ENCODE results near the gene NDUFB4.
"Not testable (repeated sequence)": the region's sequence is repeated elsewhere in the genome, so short reads cannot be mapped to it uniquely, and the experiment has no call there.

NDUFB4 gene

DNA sequence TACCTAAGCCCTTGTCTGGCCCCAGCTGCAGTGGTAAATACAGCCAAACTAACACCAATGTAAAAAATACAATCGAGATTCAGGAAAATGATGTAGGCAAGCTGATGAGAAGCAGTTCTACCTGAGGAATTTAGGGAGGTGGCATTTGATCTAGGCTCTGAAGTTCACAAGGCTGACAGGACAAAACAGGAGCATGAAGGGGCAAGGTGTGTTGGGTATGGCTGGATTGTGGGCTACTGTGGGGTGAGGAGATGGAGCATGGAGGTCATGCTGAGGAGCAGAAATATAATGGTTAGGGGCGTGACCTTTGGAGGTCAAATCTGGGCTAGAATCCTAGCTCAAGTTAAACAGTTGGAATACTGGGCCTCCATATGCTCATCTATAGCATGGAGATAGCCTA lies 6.5 kb downstream of the NDUFB4 start:
- DNase-seq (ENCODE audit: low read depth) = no peak
- H3K4me3 ChIP-seq (ENCODE audit: control insufficient read depth, low read depth, low read length) = no peak overlapping the region
- TF ChIP-seq CTCF (conservative IDR thresholded peaks at IDR 0.05; ENCODE audit: control insufficient read depth, insufficient read depth, low read depth, low read length) = no peak

DNA sequence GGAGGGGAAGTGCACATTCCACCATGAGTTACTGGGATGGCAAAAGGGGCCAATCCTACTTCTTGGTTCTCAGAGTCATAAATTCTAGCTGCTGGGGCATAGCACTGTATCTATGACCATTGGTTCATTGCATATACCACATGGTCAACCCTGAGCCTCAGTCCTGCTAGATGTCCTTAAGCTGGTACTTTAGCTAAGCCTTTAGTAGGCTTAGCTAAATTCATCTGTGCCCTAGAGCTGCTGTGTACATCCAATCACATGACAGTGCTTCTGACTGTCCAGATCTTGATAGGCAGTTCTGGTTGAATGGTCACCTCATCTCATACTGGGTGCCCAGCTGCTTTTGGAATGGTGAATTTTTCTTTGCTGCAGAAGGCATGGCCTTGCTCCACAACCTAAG lies 8.2 kb downstream of the NDUFB4 start:
- DNase-seq (ENCODE audit: low read depth) = no peak
- H3K4me3 ChIP-seq (ENCODE audit: control insufficient read depth, low read depth, low read length) = no peak overlapping the region
- no peak for TF ChIP-seq CTCF (conservative IDR thresholded peaks at IDR 0.05; ENCODE audit: control insufficient read depth, insufficient read depth, low read depth, low read length)

DNA sequence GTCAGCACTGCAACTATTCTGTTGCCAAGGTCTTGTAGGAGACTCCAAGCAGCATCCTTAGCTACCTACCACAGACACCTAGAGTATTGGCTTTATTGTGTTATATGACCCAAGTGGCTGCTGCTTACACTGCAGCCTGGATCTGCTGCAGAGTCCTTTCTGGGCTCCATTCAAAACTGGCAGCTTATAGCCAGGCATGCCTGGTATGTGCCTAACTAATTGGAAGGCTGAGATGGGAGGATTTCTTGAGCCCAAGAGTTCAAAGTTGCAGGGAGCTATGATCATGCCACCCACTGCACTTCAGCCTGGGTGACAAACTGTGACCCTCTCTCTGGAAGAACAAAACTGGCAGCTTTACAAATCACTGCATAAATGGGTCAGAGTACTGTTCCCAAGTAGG lies 8.6 kb downstream of the NDUFB4 start:
- DNase-seq (ENCODE audit: low read depth) = no peak
- TF ChIP-seq CTCF (conservative IDR thresholded peaks at IDR 0.05; ENCODE audit: control insufficient read depth, insufficient read depth, low read depth, low read length) = no peak
- H3K4me3 ChIP-seq (ENCODE audit: control insufficient read depth, low read depth, low read length) = no peak overlapping the region

DNA sequence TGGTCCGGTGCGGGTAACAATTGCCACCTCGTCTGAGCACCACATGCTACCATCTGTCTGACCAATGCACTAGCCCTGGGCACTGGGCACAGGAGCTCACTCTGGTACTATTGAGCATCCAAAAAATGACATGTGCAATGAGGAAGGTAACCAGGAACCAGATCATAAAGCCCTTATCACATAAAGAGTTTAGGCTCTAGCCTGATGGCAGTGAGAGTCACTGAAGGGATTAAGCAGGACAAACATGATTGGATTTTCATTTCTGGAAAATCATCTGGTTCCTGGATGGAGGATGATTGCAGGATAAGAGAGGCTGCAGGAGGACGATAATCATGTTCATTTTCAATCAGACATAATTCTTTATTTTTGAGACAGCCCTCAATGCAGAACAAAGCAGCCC lies 12.4 kb downstream of the NDUFB4 start:
- no peak for DNase-seq (ENCODE audit: low read depth)
- H3K4me3 ChIP-seq (ENCODE audit: control insufficient read depth, low read depth, low read length) = no peak overlapping the region
- no peak for TF ChIP-seq CTCF (conservative IDR thresholded peaks at IDR 0.05; ENCODE audit: control insufficient read depth, insufficient read depth, low read depth, low read length)

GRCh38 chr3:120614765-120615164 lies 18.6 kb downstream of the NDUFB4 start:
- no peak for TF ChIP-seq CTCF (conservative IDR thresholded peaks at IDR 0.05; ENCODE audit: control insufficient read depth, insufficient read depth, low read depth, low read length)
- no peak for DNase-seq (ENCODE audit: low read depth)
- H3K4me3 ChIP-seq (ENCODE audit: control insufficient read depth, low read depth, low read length) = no peak overlapping the region

GRCh38 chr3:120615847-120616609 lies 19.9 kb downstream of the NDUFB4 start:
- no peak for TF ChIP-seq CTCF (conservative IDR thresholded peaks at IDR 0.05; ENCODE audit: control insufficient read depth, insufficient read depth, low read depth, low read length)
- H3K4me3 ChIP-seq (ENCODE audit: control insufficient read depth, low read depth, low read length) = no peak overlapping the region
- DNase-seq (ENCODE audit: low read depth) = peak; percentile 80

DNA sequence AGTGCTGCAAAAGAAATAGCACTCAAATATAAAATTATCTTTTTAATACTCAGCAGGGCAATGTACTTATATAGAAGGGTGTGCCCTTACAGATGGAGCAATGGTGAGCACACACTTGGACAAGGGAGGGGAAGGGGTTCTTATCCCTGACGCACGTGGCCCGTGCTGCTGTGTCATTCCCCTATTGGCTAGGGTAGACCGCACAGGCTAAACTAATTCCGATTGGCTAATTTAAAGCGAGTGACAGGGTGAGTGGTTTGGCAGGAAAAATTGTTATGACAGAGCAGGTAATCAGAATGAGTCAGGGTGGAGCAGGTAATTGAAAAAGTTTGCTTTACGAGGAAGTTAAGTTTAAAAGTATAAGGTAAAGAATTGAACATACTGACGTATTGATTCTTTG lies 20.6 kb downstream of the NDUFB4 start:
- not testable (repeated sequence) for H3K4me3 ChIP-seq (ENCODE audit: control insufficient read depth, low read depth, low read length); DNase-seq (ENCODE audit: low read depth)
